HCT116 (cell line): ENCODE data around the gene GSG1L. TPM values are rescaled to one million over a fixed set of nuclear protein-coding genes. Genes with fewer than 3 reads are reported as not detected.

Experiments
- ATAC-seq: fragments of 200-7000 bp; cut with Tn5 transposase; 2 replicates; pipeline ENCODE4 v1.9.1; 2020; ENCODE audit warnings: mild to moderate bottlenecking, moderate library complexity
- BruUV-seq: library from RNA; stranded (reverse); fragments of 400-500 nt; replicated peaks from 2 replicates; lab custom pipeline; 2021; lab: Mats Ljungman, UMichigan
- CTCF ChIA-PET: fragments of 300-600 bp; sonication (Branson Sonifier 250); formaldehyde crosslinking; loops from one replicate; lab custom pipeline; 2021; ENCODE audit warnings: antibody characterized with exemption; lab: Charles Lee
- POLR2A ChIA-PET: fragments of 300-600, 350-600 bp; sonication (Branson Sonifier 250); formaldehyde crosslinking; loops from one replicate; lab custom pipeline; 2021; ENCODE audit warnings: antibody characterized with exemption; lab: Charles Lee
- RAD21 ChIA-PET, 2 experiments: fragments of 300-600 bp; sonication (Branson Sonifier 250); formaldehyde crosslinking; loops; one replicate each; lab custom pipeline; 2023; ENCODE audit warnings: low total read pairs in 2 of 2; ENCODE audit not compliant: uncharacterized antibody in 2 of 2, unreplicated experiment in 2 of 2, low non-redundant PET in 1 of 2; lab: Charles Lee
- DNase-seq: peaks from one replicate; pipeline ENCODE4 v3.0.0-alpha.2; 2010; ENCODE audit warnings: low read depth, low spot score
- H2AFZ ChIP-seq: fragments of 200-600 bp; shearing (Covaris generic), sonication (generic); 2 replicates; pipeline ENCODE4 v1.6.1; 2017; ENCODE audit warnings: low read depth, mixed run types, mixed read lengths, antibody characterized with exemption, low read length; ENCODE audit not compliant: poor library complexity, severe bottlenecking
- H3K27ac ChIP-seq: 2 replicates; pipeline ENCODE4 v1.5.1; 2012; ENCODE audit warnings: low read depth, low read length
- H3K27me3 ChIP-seq: fragments of 200-600 bp; sonication (generic); 2 replicates; pipeline ENCODE4 v1.6.1; 2016; ENCODE audit warnings: mixed run types, low read length, mixed read lengths; ENCODE audit not compliant: insufficient read depth
- H3K36me3 ChIP-seq, 2 experiments: fragments of 200-500 bp in 1 of 2; fragments of 200-600 bp in 1 of 2; sonication (Bioruptor generic) in 1 of 2; sonication (generic) in 1 of 2; 2 replicates each; pipeline versions ENCODE4 v1.5.1 to v1.6.1; 2014 to 2016; ENCODE audit warnings: low read length in 2 of 2, inconsistent platforms in 1 of 2, mixed read lengths in 1 of 2, mixed run types in 1 of 2; ENCODE audit not compliant: insufficient read depth in 2 of 2, control insufficient read depth in 1 of 2
- H3K4me1 ChIP-seq, 2 experiments: fragments of 200-600 bp in 1 of 2; sonication (generic) in 1 of 2; 2 replicates each; pipeline versions ENCODE4 v1.5.1 to v1.6.1; 2012 to 2017; ENCODE audit warnings: low read length in 2 of 2, inconsistent platforms in 1 of 2, mild to moderate bottlenecking in 1 of 2, mixed read lengths in 1 of 2, mixed run types in 1 of 2, moderate library complexity in 1 of 2; ENCODE audit not compliant: insufficient read depth in 2 of 2, control insufficient read depth in 1 of 2
- H3K4me2 ChIP-seq: fragments of 200-600 bp; sonication (generic); 2 replicates; pipeline ENCODE4 v1.6.1; 2017; ENCODE audit warnings: mixed run types, low read length, mixed read lengths
- H3K4me3 ChIP-seq, 2 experiments: fragments of 200-600 bp in 1 of 2; sonication (generic) in 1 of 2; replicated peaks in 1 of 2; 2 replicates each; pipeline ENCODE4 v1.5.1; 2011 to 2016; ENCODE audit warnings: low read length in 2 of 2, control low read depth in 1 of 2, low read depth in 1 of 2, mild to moderate bottlenecking in 1 of 2, mixed read lengths in 1 of 2, mixed run types in 1 of 2
- H3K79me2 ChIP-seq: fragments of 200-600 bp; sonication (generic); 2 replicates; pipeline ENCODE4 v1.6.1; 2017; ENCODE audit warnings: mild to moderate bottlenecking, mixed run types, low read length, moderate library complexity, mixed read lengths; ENCODE audit not compliant: insufficient read depth
- H3K9ac ChIP-seq: fragments of 200-600 bp; sonication (generic); 2 replicates; pipeline ENCODE4 v1.6.1; 2016; ENCODE audit warnings: low read length, mixed read lengths
- H3K9me2 ChIP-seq: fragments of 200-600 bp; sonication (generic), shearing (Covaris generic); 2 replicates; pipeline ENCODE4 v1.6.1; 2017; ENCODE audit warnings: mixed run types, mild to moderate bottlenecking, moderate library complexity; ENCODE audit not compliant: insufficient read depth
- H3K9me3 ChIP-seq, 2 experiments: fragments of 200-500 bp in 1 of 2; fragments of 200-600 bp in 1 of 2; sonication (Bioruptor generic) in 1 of 2; sonication (generic) in 1 of 2; 2 replicates each; pipeline ENCODE4 v1.6.1; 2014 to 2017; ENCODE audit warnings: low read length in 2 of 2, mixed read lengths in 2 of 2, inconsistent platforms in 1 of 2, low read depth in 1 of 2, mild to moderate bottlenecking in 1 of 2, mixed run types in 1 of 2, moderate library complexity in 1 of 2; ENCODE audit not compliant: control insufficient read depth in 1 of 2, insufficient read depth in 1 of 2
- H4K20me1 ChIP-seq: fragments of 200-600 bp; sonication (generic), shearing (Covaris generic); 2 replicates; pipeline ENCODE4 v1.6.1; 2017; ENCODE audit warnings: mixed run types, mild to moderate bottlenecking, moderate library complexity; ENCODE audit not compliant: insufficient read depth
- CBX3 ChIP-seq: IDR thresholded peaks from 2 replicates; pipeline ENCODE4 v1.6.1; 2012; ENCODE audit warnings: low read depth
- CEBPB ChIP-seq: IDR thresholded peaks from 2 replicates; pipeline ENCODE4 v1.6.1; 2012; ENCODE audit warnings: low read depth
- CTCF ChIP-seq, 3 experiments: fragments of 200-600 bp in 1 of 3; sonication (generic) in 1 of 3; IDR thresholded peaks in 2 of 3; conservative IDR thresholded peaks in 1 of 3; 2 replicates each; pipeline ENCODE4 v1.5.1; 2012 to 2017; ENCODE audit warnings: low read depth in 2 of 3, low read length in 2 of 3, antibody characterized with exemption in 1 of 3, borderline replicate concordance in 1 of 3, control low read depth in 1 of 3, mild to moderate bottlenecking in 1 of 3, mixed read lengths in 1 of 3, mixed run types in 1 of 3, moderate library complexity in 1 of 3; ENCODE audit not compliant: insufficient read depth in 1 of 3
- EGR1 ChIP-seq: IDR thresholded peaks from 2 replicates; pipeline ENCODE4 v1.6.1; 2012; ENCODE audit warnings: low read depth
- ELF1 ChIP-seq: IDR thresholded peaks from 2 replicates; pipeline ENCODE4 v1.6.1; 2012; ENCODE audit warnings: low read depth, borderline replicate concordance
- EZH2 ChIP-seq: fragments of 200-600 bp; sonication (generic); IDR thresholded peaks from 2 replicates; pipeline ENCODE4 v1.6.1; 2017; ENCODE audit warnings: antibody characterized with exemption, mixed run types
- EZH2phosphoT487 ChIP-seq: fragments of 200-600 bp; IDR thresholded peaks from 2 replicates; pipeline ENCODE4 v1.6.1; 2018; ENCODE audit warnings: antibody characterized with exemption, borderline replicate concordance
- FOSL1 ChIP-seq: IDR thresholded peaks from 2 replicates; pipeline ENCODE4 v1.6.1; 2012; ENCODE audit warnings: low read depth
- JUND ChIP-seq: IDR thresholded peaks from 2 replicates; pipeline ENCODE4 v1.6.1; 2012
- POLR2A ChIP-seq: IDR thresholded peaks from 2 replicates; pipeline ENCODE4 v1.7.0; 2011; ENCODE audit warnings: borderline replicate concordance; ENCODE audit not compliant: insufficient read depth, insufficient read length; ENCODE audit errors: extremely low read depth
- POLR2AphosphoS5 ChIP-seq: IDR thresholded peaks from 2 replicates; pipeline ENCODE4 v1.6.1; 2011; ENCODE audit warnings: mild to moderate bottlenecking, low read depth, low read length, moderate library complexity
- REST ChIP-seq: IDR thresholded peaks from 2 replicates; pipeline ENCODE4 v1.6.1; 2012; ENCODE audit warnings: low read depth
- SIN3A ChIP-seq: IDR thresholded peaks from 2 replicates; pipeline ENCODE4 v1.6.1; 2012; ENCODE audit warnings: low read depth
- SP1 ChIP-seq: IDR thresholded peaks from 2 replicates; pipeline ENCODE4 v1.6.1; 2012; ENCODE audit warnings: low read depth
- SRF ChIP-seq: IDR thresholded peaks from 2 replicates; pipeline ENCODE4 v1.6.1; 2012; ENCODE audit warnings: low read depth
- TCF7L2 ChIP-seq: IDR thresholded peaks from 2 replicates; pipeline ENCODE4 v1.7.0; 2011; ENCODE audit warnings: borderline replicate concordance, inconsistent platforms; ENCODE audit not compliant: insufficient read depth, insufficient read length; ENCODE audit errors: extremely low read depth
- YY1 ChIP-seq: IDR thresholded peaks from 2 replicates; pipeline ENCODE4 v1.6.1; 2011; ENCODE audit warnings: low read length, low read depth, moderate library complexity, mild to moderate bottlenecking; ENCODE audit not compliant: insufficient replicate concordance; ENCODE audit errors: extremely low read depth
- ZBTB33 ChIP-seq: IDR thresholded peaks from 2 replicates; pipeline ENCODE4 v1.6.1; 2011; ENCODE audit warnings: mild to moderate bottlenecking, low read length, moderate library complexity; ENCODE audit not compliant: insufficient replicate concordance; ENCODE audit errors: extremely low read depth
- ZFX ChIP-seq: fragments of 450-650 bp; IDR thresholded peaks from 2 replicates; pipeline ENCODE4 v1.6.1; 2017
- ZNF274 ChIP-seq: fragments of 200-500 bp; sonication (Bioruptor generic); IDR thresholded peaks from 2 replicates; pipeline ENCODE4 v1.6.1; 2014; ENCODE audit warnings: mild to moderate bottlenecking, low read depth, low read length, inconsistent platforms
- intact Hi-C: fragments of 100-400 bp; cut with micrococcal nuclease; formaldehyde crosslinking; loops from 2 replicates; pipeline ENCODE4 v1.10.0; 2022
- total RNA-seq: library from RNA; stranded (reverse); gene quantifications from one replicate; pipeline ENCODE4 v1.2.1, GENCODE V29; 2021; ENCODE audit not compliant: unreplicated experiment

GSG1L gene
- total RNA-seq, 1 experiment from 2014 or later, result not detected

GRCh38 chr16:27818246-27818645, 245.3 kb downstream of the GSG1L start (continued):
- TF ChIP-seq ZBTB33 (no peak), SRF (no peak), ZNF274 (no peak)

- H3K4me2 ChIP-seq, result no peak overlapping the region
- ATAC-seq (no peak), DNase-seq (no peak)
- no peaks in the 10 kb centered on the region for H3K36me3 ChIP-seq
- H3K4me3 ChIP-seq, result no peak overlapping the region
- H3K9me2 ChIP-seq, result no peaks in the 10 kb centered on the region
- H3K79me2 ChIP-seq, result no peaks in the 10 kb centered on the region
- ChIA-PET RAD21 (no interaction called here), POLR2A (no interaction called here), CTCF (no interaction called here)
- no TSS peak for BruUV-seq
- intact Hi-C loops, result no loop called here
- peaks cover 16% of the 10 kb centered on the region; the same call in 1 of the 2 replicates for H3K27me3 ChIP-seq
- no peak overlapping the region for H3K27ac ChIP-seq
- H4K20me1 ChIP-seq, result no peaks in the 10 kb centered on the region
- H3K4me1 ChIP-seq, result no peaks in the 10 kb centered on the region
- H2AFZ ChIP-seq, result no peak overlapping the region
- no peaks in the 10 kb centered on the region for H3K9me3 ChIP-seq
- H3K9ac ChIP-seq, result no peak overlapping the region
- TF ChIP-seq CBX3 (no peak), EZH2phosphoT487 (no peak), POLR2A (no peak), SRF (no peak), EZH2 (no peak), FOSL1 (no peak), JUND (no peak), ZNF274 (no peak), SP1 (no peak), ELF1 (no peak), CTCF (IDR thresholded peaks at IDR 0.05 in 2 of 3, conservative IDR thresholded peaks at IDR 0.05 in 1 of 3; ENCODE audit: borderline replicate concordance in 1 of 3, insufficient read depth in 1 of 3, low read depth in 2 of 3, low read length in 2 of 3) (no peak), POLR2AphosphoS5 (no peak), YY1 (no peak), CEBPB (no peak), SIN3A (no peak), TCF7L2 (no peak), REST (no peak), ZFX (no peak), EGR1 (no peak)
Observed at GRCh38 chr16:27817038-27817437, 246.5 kb downstream of the GSG1L start.
